Measurements from ENCODE around the gene PLXNB2.

The PLXNB2 gene

DNA sequence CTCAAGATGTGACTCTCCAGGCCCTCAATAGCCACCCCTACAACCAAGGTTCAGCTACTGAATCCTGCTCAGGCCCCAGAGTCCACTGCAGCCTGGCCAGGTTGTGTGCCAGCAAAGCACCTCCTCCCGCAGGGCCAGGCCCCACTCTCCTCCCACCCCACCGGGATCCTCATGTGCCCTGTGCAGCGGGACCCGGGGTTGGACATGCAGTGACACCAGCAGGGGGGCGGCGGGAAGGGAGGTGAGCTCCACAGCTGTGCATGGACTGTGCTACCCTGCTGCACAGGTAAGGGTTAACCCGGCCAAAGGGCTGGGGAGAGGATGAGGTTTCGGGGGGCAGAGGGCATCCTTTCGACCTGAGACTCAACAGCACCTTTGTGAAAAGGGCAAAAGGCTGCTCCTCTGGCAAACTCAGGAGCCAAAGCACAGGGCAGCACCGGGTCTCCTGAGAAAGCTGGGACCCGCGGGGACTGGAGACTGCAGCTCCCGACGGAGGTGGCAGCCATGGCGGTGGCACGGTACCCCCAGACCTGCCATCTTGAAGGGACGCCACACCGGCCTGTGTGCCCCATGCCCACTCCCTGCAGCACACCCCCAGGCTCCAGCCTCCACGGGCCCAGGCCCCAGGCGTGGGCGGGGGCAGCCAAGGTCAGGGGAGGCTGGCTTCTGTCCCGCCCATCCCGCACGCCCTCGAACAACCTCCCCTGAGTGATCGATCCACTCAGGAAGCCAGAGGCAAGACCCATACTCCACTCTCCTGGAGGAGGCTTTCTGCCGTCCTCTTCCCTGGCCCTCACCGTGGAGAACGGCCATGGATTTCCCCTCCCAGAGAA, 10.6 kb downstream of the PLXNB2 start:
- no peak for DNase-seq

DNA sequence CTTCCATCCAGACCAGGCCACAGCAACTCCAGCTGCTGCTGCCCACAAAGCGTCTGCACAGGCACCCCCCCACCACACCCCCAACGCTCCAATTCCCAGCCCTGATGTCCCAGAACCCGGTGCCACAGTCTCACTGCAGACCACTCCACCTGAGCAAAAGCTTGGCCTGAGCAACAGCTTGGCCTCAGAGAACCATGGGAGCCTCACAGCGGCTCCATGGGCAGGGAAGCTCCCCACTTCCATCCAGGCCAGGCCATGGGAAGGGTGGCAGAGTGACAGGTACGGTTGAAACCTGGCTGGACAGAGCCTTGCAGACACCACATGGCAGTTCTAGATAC, 13.2 kb downstream of the PLXNB2 start:
- no peak for DNase-seq

DNA sequence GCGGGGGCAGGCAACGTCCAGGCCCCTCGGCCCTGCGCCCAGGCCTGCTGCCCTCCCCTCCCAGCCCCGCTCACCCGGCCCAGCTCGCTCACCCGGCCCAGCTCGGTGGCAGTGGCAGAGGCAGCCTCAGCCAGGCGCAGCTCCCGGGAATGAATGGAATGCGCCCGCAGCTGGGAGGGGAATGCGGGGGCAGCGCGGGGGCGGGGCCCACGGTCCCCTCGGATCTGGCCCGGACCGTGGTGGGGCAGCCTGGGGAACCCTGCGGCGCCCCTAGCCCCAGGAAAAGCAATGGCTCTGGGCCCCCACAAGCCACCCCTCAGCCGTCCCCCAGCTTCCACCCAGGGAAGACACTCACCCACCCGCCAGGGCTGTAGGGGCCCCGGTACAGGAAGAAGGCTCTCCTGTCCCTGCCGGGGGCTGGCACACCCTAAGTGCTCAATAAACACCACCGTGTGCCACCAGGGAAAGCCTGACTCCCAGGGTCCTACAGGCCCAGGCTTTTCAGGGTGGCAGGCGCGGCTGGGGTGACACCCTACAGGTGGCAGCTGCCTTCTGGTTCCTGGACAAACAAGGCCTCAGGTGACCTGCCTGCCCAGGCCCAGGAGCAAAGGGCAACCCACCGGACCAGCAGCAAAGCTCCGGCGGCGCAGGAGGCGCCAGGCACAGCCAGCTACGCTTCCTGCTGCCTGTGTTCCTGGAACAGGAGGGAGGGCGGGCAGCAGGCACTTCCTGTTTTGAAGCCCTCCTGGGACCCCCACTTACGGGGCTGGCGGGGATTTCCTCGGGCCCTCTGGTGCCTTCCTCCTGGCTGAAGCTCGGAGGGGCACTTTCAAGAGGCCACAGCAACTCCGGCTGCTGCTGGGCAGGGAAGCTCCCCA, 13.8 kb downstream of the PLXNB2 start:
- DNase-seq: no peak

GRCh38 chr22:50292643-50293440, 14.6 kb downstream of the PLXNB2 start:
- no peak for DNase-seq

- DNase-seq: no peak
Measured at GRCh38 chr22:50289942-50290630, 17.4 kb downstream of the PLXNB2 start.

DNA sequence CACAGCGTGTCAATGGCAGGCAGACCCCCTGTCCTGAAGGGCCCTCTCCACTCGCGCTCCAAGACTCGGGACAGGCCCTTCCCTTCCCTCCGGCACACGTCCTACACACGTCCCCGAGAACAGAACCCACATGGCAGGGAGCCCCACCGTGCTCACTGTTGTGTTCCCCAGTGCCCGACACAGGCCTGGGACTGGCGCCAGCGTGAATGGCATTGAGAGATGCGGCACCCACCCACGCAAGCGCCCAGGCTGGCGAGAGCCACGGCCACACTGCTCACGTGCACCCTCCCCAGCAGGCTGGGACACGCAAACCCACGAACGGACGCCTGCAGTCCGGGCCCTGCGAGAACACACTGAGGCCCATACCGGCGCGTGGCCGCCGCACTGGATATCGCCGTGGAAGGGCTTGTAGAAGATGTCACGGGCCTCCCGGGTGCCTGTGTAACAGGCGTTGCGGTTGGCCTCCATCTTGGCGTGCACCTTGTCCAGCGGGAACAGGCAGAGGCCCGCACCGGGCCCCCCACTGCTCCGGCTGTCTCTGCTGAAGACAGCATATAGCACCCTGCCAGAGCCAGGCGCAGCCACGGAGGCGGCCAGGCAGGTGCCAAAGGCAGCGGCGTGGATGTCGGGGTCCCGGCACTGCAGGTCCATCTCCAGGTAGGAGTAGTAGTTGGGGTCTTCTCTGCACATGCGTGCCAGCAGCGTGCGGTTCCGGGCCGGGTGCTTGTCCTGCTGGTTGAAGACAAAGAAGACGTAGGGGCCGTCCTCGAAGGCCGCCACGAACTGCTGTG, 18.1 kb downstream of the PLXNB2 start:
- DNase-seq: no peak

DNA sequence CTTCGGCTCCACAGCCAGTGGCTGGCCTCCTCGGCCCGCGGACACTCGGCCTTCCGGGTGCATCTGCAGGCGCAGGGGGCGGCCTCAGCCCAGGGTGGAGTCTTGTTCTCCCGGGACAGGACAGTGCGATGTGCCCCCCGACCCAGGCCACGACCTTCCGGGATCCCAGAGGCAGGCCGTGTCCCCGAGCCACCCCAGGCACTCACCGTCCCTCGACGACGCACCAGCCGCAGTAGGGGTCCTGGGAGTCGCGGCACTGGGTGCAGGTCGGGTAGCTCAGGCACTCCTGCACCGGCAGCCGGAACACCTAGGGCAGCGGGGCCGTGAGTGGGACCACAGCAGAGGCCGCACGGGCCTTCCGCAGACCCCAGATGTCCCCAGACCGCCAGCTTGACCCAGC, 19.7 kb downstream of the PLXNB2 start:
- DNase-seq: no peak

DNA sequence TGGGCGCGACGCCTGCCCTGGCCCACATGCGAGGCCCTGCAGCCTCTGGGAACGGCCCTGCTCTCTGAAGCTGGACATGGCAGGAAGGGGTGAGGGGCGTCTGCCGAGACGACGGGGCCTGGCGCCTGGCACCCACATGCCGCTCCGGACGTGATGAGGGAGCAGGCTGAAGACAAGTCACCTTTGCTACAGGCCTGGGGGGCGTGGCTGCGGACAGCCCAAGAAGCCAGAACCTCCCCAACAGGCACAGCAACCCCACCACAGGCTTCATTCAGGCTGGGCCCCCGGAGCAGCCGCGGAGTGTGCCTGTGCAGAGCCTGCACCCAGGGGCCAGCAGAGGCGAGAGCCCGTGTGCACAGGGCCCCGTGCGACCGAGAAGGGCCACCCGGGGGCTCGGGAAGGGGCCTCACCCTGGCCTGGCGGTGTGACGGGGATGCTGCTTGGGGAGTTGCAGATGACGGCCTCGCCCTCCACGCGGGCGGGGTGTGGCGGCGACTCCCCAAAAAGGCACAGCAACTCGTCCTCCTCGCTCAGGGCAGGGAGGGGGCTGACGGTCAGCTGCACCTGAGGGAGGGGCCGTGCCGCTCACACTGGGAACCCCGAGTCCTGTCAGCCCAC, 20.6 kb downstream of the PLXNB2 start:
- no peak for DNase-seq

GRCh38 chr22:50286275-50286674, 21.2 kb downstream of the PLXNB2 start:
- DNase-seq: no peak

DNA sequence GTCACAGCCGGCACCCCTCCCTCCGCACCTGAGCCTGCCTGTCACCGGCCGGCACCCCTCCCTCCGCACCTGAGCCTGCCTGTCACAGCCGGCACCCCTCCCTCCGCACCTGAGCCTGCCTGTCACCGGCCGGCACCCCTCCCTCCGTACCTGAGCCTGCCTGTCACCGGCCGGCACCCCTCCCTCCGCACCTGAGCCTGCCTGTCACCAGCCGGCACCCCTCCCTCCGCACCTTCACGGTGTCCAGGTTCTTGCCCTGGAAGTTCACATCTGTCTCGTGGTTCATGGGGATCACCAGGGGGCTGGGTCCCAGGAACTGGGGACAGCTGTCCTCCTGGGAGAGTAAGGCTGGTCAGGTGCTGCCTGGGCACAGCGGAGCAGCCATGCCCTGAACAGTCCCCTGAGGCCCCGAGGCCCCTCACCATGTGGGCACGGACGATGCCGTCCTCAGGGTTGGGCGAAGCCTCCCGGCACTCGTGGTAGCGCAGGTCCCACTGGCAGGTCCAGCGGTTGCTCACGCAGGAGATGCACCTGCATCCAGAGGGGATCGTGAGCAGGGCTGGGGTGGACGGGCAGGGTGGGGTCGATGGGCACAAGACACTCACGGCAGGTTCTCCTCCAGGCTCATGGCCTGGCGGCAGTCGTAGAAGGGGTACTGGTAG, 21.7 kb downstream of the PLXNB2 start:
- no peak for DNase-seq

- no peak for DNase-seq
Measured at GRCh38 chr22:50284479-50284878, 23.0 kb downstream of the PLXNB2 start.

DNA sequence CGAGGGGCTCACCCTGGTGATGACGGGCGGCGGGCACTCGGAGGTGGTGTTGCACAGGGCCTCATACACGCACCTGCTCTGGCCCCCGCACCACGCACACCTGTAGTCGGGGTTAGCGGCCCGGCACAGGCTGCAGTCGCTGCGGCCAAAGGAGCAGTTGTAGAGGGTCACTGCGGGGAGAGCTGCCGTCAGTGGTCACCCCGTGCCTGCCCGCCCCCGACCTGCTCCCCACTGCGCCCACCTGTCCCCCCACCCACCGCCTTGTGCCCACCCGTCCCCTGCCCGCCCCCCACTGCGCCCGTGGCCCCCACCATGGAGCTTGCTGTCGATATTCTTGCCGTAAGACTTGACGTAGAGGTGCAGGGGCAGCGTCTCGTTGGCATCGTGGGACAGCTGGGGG, 23.6 kb downstream of the PLXNB2 start:
- DNase-seq: no peak

- no peak for DNase-seq
Measured at GRCh38 chr22:50282361-50283155, 24.9 kb downstream of the PLXNB2 start.

- no peak for DNase-seq
Measured at GRCh38 chr22:50281957-50282356, 25.5 kb downstream of the PLXNB2 start.

DNA sequence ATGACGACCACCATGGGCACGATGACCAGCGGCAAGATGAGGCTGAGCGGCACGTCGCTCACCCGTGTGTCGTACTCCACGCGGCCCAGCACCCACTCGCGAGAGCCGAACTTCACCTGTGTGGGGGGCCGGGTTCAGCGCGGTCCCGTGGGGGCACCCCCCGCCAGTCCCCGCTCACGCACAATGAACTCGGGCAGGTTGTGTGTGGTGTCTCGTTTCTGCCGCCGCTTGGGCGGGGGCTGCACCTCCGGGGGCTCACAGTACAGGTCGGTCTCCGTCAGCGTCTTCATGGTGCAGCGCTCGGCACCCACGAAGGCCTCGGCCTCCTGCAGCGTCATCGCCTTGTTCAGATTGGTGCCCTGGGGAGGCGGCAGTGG, 26.1 kb downstream of the PLXNB2 start:
- DNase-seq: no peak

- DNase-seq: no peak
Measured at GRCh38 chr22:50280708-50281383, 26.6 kb downstream of the PLXNB2 start.

DNA sequence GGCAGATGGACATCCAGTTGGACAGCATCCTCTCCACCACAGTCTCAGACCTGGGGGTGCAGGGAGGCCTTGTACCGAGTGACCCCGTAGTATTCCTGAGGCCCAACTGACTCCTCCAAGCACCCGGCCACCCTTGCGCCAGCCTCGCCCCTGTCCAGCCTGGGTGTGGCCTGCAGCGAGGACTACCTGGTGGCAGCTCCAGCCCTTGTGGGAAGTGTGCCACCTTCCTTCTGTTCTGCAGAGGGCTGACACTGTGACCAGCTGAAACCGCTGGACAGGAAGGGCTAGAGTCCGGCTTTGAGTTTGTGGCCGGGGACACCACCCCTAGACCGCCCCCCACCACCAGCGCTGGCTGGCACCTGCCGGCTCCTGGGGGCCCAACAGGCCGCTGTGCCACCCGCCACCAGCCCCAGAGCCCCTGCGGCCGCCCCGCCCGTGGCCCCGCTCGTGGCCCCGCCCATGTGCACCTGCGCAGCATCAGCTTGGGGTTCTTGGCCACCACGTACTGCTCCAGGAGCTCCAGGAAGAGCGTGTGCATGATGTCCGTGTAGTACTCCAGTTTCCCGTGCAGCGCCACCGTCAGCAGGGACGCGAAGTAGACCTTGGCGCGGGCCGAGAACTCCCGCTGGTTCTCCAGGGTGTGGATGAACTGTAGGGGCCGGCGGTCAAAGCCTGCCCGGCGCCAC, 27.3 kb downstream of the PLXNB2 start:
- DNase-seq: no peak

DNA sequence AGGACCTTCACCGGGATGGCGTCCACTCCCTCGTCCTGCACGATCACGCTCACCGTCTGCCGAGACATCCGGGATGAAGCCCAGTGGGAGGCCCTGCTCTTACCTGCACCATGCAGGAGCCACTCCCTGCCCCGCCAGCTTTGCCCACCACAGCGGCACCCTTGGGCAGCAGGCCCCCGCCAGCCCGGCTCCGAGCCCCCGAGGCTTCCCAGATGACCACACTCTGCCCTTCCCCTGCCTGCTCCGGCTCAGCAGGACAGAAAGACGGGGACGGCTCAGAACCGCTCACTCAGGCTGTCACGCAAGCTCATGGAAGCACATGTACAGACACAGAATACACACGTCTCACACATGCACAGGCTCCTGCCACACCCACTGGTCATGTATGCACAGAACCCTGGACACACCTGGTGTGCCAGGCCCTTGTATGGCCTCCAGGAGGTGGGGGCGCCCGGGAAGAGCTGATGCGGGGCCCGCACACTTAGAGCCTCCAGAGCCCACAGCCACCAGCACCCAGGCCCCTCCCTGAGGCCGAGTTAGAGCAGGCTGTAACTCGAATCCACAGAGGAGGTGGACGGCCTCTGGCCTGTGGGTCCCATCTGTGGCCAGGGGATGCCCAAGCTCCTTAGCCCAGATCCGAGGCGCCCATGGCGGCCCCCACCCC, 28.4 kb downstream of the PLXNB2 start:
- DNase-seq: no peak

All from T-helper 2 cell (primary cell).